Stimulated activated CD8-positive, alpha-beta memory T cell treated with anti-CD3 and anti-CD28 coated beads, Interleukin-4, amount 100 ng/mL, for 48 hours (primary cell): ENCODE results near the gene ZMIZ1.

ENCODE experiments used
- DNase-seq: peaks from one replicate; pipeline ENCODE4 v3.0.0-alpha.2; 2020

ZMIZ1 gene

DNA sequence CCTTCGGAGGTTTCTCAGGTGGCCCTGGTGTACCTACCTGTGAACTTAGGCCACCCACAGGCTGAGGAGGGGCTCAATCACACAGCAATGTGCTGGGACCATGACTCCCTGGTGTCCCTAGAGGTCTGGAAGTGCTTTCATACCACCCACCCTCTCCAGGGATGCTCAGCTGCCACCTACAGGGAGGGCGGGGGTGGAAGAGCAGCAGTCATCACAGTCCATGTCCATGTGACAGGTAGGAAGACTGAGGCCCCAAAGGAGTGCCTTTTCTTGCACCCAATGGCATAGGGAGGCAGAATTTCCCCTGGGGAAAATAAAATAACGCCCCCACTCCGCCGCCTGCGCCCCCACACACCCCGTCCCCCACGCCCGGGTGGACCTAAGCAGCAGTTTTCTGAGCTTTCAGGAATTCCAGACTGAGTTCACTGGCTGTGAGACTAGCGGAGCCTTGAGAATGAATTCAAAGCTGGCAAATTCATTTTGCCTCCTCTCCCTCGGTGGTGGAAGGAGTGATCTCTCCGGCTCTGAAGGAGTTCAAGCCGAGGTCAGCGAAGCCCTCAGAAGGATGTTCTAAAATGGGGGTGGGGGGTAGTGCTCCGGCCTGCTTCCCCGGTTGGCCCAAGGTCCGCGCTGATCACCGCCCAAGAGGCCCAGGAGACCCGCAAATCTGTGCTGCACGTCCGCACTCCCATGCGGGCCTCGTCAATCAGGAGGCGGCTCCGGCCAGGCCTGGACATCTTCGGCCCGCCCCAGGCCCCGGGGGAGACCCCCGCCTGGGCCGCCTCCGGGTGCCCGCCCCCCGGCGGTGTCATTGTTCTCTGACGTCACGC lies 2.1 kb upstream of the ZMIZ1 start:
- no peak for DNase-seq

DNA sequence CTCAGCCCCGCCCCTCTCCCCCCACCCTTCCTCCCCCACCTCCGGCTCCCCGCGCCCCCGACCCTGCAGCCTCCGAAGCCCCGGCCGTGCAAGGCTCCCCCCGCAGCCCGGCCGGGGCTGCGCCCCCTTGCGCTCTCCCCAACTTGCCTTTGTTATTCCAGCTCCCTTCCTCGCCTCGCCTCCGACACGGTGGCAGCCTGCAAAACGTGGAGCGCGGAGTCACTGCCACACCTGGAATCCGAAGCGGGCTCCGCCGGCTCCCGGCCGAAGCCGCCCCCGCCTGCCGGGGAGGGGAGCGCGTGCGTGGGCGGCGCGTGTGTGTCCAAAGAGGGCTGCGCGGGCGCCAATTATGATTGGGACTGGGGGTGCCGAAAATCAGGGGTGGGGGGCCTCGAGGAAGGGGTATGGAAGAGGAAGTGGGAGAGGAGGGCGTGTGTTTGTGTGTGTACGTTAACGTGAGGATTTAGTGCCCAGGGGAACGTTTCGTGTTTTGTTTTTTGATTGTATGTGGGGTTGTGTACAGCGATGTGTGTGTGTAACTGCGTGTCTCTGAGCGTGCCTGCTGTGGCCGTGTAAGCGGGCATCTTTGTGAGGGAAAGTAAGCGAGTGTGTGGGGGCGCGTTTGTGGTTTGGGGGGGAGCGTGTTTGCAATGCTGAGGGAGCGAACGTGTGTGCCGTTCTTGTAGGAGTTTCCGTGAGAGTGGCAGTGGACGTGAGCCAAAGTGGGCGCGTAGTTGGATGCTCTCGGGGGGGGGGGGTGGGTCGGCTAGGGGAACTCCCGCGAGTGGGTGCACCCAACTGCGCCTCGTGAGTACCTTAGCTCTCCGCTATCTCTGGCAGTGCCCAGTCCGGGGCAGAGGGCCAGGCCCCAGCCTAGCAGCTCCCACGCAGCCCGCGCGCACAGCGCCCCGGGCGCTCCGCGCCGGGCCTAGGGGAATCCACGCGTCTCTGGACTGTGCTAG lies 1.2 kb upstream of the ZMIZ1 start:
- peak; percentile 89 for DNase-seq

DNA sequence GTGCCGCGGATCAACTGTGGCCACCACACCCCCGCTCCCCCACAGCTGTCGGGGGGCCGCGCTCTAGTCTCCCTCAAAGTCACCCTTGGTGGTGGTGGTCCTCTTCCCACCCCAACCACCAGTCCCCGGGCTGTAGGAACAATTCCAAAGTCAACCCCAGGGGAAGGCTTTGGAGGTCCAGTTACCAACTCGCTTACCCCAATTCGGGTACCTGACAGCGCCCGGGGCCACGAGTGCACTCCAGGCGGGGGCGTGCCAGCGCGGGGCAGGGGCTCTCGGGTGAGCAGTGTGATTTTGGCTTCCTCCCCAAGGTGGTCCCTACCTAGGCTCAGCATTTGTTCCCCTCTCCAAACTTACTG lies 584 bp upstream of the ZMIZ1 start:
- DNase-seq = peak; percentile 62

DNA sequence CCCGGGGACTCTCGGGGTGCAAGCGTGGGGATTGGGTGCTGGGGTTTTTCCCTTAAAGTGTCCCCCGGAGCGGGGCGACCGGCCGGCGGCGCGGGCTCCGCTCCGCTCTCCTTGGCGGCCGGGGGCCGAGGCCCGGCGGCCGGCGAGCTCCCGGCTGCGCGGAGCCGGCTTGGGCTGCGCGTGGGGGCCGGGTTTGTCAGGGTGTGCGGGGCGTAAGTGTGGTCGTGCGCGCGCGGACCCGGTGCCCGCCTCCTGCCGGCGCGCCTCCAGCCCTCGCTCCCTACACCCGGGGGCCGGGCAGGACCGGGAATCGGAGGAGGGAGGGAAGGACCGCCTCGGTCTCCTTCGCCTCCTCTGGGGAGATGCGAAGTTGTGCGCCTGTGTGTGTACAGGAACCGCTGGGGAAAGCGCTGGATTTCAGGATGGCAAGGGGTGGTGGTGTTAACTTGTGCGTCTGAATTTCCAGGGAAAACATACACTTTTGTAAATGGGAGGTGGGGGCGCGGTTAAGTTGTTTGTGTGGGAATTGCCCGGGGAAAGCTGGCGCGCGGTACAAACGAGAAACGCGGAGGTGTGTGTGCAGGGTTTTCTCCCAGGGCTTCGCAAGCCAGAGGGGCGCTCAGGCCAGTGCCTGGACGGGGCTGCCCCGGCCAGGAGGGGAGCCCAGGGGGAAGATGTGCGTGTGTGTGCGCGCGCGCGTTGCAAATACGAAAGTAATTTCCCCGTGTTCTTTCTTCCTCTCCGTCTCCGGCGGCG lies 737 bp downstream of the ZMIZ1 start:
- peak; percentile 60 for DNase-seq

DNA sequence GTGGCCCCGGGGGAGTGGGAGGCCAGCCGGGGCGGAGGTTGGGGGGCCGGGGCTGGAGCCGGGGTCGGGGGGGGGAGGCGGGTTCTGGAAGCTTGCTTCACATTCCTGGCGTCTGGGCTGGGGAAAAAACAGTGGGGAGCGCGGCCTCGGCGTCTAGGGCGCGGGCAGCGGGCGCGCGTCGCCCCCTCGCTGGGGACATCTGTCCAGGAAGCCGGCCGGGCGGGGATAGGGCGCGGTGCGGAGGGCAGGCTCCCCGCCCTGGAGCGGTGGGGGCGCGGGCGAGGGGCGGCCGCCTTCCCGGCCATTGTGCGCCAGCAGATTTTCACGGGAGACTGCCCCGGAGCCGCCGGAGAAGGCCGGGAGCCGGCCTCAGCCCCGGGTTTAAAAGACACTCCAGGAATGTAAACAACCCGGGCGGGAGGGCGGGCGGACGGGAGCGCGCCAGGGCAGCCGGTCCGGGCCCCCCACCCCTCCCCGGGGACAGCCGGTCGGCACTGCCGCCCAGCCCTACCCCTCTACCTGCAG lies 1.4 kb downstream of the ZMIZ1 start:
- DNase-seq = no peak

DNA sequence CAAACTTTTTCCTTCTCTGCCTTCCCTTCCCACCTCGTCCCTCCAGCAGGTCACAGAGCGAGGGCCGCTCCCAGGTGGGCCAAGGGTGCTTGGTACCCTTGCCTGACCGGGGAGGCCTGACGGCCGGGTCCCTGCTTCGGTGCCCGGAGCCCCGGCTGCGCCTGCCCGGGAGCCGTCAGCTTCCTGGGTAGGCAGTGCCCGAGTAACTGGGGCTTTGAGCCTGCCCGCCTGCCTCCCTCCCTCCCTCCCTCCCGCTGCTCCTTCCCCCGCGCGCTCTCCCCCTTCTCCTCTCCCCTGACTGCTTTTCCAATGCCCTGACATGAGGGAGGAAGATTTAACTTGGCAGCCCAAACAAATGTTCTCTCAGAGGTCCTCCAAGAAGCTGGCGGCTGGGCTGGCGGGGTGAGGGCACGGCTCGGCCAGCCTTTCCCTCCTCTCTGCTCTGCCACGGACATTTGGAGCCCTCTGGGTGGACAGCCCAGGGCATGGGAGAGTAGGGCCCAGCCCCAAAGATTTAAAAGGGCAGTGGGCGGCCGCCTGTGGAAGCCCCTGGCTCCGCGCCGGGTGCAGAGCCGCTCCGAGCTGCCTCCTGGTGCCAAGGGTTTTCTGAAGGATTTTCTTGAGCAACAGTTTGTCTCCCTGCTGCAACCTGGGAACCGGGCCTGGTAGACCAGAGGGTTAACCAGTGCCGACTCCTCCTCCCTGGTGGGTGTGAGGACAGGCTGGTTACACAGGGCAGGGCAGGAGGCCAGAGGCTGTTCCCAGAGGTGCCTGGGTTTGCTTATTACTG lies 2.0 kb downstream of the ZMIZ1 start:
- DNase-seq = peak; percentile 50

DNA sequence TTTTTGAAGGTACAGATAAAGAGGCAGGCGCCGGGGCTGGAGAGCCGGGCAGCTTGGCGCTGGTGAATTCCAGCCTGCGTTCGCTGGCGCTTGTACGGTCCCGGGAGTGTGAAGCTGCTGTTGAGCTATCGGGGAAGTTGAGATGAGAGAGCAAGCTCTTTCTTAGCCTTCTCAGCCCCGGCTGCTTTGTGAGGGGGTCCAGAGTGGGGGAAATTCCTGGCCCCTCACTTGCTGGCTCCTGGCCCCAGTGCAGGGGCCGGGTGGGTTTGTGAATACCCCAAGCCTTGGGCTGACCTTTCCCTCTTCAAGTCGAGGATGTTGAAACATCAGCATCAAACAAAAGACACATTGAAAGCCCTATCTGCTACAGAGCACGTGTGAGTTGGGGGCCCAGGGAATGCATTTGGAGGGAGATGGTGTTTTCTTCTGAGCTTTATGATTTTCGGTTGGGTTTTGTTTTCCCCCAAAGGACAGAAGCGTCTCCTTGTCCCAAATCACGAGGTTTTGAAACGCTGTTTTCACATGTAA lies 2.7 kb downstream of the ZMIZ1 start:
- no peak for DNase-seq

DNA sequence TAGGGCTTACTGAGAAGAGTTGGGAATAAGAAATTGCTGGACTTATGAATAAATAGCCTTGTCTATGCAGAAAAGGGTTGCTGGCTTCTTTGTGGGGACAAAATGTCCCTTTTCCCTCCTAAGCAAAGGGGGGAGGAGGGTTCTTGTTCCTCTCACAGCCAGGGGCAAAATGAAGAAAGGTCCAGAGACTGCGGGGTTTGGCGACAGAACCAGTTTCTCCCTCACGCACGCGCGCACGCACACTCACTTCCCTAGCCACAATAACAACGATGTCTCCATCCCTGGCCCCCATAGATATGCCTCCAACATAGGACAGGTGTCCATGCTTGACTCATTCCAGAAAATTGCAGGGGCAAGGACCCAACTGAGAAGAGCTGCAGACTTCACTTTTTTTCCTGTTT lies 3.3 kb downstream of the ZMIZ1 start:
- no peak for DNase-seq

DNA sequence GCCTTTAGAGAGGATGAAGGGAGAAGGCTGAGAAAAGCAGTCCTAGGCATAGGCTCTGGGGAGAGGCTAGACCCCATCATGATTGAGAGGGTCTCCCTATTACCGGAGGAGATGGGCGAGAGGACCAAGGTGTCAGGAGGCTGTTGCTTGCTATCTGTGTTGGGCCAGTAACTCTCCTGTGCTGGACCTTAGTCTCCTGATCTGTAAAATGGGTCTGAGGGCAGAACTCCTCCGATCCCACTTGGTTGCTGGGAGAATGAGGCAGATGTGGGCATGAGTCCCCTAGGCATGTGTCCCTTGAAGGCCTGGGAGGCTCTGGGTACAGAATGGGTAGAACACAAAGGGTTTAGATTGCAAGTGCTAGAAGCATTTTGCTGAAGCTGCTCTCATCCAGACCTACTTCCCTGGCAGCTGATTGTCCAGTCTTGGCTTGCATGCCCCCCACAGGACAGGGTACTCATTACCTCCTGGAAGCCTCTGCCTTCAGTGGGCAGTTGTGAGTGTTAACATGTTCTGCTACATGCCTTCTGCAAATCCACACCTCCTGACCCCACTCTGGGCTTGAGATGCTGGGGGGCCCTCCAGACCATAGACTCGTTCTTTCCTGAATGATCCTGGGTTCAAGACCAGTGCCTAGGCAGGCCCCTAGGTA lies 4.4 kb downstream of the ZMIZ1 start:
- DNase-seq = no peak

DNA sequence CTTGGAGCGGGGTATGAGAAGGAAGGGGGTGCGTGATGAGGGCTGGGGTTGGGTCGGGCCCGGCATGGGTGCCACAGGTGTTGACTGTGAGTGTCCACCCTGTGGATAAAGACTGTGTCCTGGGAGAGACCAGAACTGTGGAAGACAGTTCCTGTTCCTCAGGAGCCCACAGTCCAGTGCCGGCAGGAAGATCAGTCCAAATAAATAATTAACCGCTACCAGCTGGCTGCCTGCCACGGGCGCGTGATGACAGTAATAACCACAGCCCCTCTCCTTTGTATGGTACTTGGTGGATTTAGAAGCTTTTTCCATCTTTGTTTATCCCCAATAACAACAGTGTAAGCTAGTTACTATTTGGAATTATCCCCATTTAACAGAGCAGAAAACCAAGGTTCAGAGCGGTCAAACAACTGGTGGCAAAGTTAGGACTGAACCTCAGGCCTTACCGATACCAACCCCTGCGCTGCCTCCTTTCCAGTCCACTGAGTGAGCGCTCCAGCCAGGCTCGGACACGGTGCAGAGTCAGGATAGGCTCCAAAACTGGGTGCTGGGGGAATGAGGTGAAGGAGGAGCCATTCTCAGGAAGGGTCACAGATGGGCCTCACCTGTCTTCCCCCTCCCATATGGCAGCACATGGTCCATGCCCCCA lies 5.1 kb downstream of the ZMIZ1 start:
- no peak for DNase-seq

DNA sequence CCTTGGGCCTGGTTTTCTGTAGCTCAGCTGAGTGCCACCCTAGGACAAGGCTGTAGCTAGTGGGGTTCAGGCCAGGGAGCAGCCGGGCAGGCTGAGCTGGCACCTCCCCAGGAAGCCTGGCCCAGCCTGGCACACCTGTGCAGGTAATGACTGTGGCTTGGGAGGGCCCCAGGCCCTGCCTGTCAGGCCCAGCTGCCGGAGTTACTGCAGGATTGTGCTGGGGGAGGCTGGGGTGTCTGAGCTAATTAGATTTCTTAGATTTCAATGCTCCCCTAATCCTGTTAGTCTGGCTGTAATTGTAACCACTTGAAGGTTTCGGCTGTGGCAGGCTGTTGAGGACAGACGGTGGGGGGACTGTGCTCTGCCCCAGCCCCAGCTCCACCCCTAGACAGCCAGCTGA lies 6.0 kb downstream of the ZMIZ1 start:
- no peak for DNase-seq

DNA sequence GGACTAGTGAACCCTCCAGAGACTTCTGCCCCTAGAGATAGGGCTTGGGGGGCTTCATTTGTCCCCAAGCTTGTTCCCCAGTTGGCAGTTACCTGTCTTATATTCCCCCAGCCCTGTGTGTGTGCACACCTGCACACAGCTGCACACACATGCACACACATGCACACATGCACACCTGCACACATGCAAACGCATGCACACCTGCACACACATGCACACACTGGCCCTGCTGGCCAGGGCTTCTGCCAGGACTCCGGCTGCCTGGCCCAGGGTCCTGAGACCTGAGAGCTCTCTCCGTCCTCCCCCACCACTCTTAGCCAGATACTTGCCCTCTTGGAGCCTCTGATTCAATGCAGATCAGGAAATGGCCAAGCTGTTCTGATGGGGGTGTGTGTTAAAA lies 6.7 kb downstream of the ZMIZ1 start:
- DNase-seq = no peak

DNA sequence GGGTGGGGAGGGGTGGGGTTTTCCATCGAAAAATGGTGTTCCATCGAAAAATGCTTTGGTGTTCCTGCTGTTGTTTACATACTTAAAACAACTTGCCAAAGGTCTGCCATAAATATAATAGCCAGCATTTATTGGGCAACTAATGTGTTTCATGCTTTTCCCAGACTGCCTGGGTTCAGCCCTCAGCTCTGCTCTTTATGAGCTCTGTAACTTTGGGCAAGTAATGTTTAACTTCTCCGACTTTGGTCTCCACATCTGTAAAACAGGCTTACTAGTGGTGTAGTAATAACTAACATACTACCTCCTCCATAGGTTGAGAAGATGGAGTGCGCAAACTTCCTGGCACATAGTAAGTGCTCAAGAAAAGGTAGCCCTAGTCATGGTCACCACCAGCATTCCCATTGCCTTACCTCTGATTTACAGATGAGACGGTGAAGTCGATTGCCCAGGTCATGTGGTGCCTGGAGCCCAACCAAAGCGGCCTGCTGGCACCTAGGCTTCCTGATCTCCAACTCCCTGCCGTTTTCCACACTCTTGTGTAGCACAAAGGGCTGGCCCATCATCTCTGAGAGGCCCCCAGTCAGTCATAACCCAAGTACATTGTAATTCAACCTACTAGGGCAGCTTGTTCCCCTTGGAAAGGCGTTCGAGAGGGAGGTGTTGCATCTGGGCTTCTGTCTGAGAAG lies 8.9 kb downstream of the ZMIZ1 start:
- no peak for DNase-seq

DNA sequence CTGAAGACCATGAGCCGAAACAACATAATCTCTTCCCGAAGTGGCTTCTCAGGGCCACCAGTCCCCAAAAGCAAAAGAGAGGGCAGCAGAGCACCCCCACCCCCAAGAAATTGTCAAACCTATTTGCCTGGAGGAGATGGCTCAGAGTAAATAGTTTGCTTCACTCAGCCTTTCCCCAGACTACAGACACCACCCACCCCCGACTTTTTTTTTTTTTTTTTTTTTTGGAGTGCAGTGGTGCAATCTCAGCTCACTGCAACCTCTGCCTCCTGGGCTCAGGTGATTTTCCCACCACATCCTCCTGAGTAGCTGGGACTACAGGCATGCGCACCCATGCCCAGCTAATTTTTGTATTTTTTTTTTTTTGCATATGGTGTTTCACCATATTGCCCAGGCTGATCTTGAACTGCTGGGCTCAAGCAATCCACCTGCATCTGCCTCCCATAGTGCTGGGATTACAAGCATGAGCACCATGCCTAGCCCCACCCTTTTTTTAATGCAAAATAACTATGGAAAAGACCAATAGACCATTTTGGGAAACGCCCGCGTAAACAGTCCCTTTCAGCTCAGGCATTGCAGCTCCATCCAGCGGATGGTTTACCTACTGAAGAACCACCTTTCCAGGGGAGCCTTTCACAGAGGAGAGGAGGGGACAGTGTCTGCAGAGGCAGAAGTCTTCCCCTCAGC lies 9.7 kb downstream of the ZMIZ1 start:
- DNase-seq = no peak

DNA sequence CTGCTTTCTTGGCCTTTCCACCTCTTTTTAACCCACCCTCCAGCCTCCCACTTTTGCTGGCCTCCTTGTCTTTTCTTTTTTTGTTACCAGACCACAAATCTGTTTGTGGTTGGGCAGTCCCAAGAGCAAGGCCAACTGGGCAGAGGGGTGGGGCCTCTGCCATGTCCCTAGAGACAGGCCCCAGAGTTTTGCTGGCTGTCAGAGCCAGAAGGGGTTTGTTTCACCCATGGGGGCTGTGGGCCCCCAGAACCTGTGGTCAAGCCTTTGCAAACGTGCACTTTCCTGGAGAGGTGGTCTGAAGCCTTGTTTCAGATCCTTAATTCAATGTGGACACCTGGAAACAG lies 10.3 kb downstream of the ZMIZ1 start:
- no peak for DNase-seq

DNA sequence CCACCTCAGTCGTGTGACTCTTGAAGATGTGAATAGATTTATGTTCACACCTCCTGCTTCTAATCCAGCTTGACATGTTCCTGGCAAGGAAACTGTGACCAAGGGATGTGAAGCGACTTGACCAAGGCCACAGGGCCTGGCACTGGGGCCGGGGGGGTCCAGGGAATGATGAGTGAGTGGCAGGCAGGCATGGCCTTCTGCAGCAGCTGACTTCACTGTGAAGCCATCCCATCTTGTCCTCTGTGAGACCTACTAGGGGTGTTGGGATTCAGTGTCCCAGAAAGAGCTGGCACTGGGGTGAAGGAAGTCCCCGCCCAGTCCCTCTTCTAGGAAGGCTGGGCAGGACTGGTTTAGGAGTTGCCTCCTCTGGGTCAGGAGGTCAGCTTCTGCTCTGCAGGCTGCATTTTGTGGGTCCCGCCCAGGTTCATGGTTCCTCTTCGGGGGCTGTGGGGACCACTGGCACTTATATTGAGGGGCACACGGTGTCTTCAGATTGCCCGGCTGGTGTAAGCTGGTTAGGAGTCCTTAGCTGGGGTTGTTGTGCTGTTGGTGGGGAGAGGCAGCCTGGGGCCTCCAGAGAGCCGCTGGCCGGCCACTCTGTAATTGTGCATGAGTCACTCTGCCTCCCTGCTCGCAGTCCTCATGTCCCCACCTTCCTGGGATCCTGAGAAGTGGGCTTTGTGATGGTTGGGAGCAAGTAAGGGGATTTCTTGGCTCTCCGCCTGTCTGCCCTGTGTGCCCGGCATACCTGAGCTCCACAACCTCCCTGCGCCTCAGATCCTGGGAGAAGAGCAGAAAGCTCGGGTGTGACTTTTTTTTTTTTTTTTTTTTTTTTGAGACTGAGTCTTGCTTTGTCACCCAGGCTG lies 11.0 kb downstream of the ZMIZ1 start:
- DNase-seq = no peak

DNA sequence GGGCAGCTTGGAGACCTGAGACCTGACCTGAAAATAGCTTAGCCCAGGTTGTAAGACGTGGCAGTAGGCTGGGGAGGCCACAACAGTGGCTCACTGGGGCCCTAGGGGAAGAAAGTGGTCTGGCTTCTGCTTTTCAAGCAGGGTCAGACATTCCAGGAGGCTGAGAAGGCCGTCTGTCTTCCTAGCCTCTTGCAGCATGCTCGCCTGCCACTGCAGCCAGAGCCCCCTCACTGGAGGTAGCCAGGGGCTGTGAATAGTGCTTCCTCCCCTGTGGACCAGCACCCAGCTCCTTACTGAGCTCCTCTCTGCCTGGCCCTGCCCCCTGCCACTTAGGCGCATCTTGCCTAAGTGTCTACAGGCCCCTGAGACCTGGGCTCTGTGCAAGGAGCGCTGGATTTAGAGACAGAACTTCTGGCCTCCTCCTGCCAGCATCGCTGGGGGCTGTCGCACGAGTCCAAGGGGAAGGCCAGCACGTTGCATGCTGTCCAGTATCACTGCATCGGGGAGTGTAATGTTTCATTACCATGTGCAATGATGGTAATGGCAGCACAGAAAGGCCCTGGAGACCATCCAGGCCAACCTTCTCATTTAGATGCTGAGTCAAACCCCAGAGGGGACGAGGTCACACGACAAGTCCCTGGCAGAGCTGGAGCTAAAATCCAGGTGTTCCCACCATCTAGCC lies 12.7 kb downstream of the ZMIZ1 start:
- DNase-seq = no peak

DNA sequence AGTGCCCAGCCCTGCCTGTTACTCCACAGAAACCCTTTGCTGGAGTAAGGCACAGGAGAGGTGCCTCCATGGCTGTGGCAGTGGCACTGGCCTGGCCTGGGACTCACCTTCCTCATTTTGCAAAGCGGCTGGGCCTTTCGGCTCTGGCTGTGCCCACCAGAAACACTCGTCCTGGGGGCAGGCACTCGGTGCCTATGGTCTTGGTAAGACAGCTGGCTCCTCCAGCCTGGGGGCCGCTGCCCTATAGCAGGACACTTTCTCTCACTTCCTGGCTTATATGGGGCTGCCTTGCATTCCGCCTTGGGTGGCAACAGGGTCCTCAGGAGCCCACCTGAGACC lies 13.2 kb downstream of the ZMIZ1 start:
- no peak for DNase-seq
